Body of pancreas (tissue), 4 donors: Measurements from ENCODE around the gene MTMR12.

Source experiments
- POLR2A ChIP-seq, 3 donors: fragments of 450-650 bp; IDR thresholded peaks; one replicate each; pipeline ENCODE4 v1.6.1; 2016; ENCODE audit warnings: antibody characterized with exemption in 3 of 3, mild to moderate bottlenecking in 2 of 3
- TF ChIP-seq, protein P1 (sequence below), 7 experiments: fragments of 450-650 bp in 4 of 7; fragments of 200-600 bp in 3 of 7; sonication (generic) in 3 of 7; IDR thresholded peaks; one replicate each; pipeline ENCODE4 v1.5.1; 2016 to 2019; ENCODE audit warnings: antibody characterized with exemption in 7 of 7

GRCh38 chr5:32319926-32320543 is 7.3 kb upstream of the MTMR12 start:
- no peak for TF ChIP-seq POLR2A (IDR thresholded peaks at IDR 0.05)
- TF ChIP-seq, protein P1, sequence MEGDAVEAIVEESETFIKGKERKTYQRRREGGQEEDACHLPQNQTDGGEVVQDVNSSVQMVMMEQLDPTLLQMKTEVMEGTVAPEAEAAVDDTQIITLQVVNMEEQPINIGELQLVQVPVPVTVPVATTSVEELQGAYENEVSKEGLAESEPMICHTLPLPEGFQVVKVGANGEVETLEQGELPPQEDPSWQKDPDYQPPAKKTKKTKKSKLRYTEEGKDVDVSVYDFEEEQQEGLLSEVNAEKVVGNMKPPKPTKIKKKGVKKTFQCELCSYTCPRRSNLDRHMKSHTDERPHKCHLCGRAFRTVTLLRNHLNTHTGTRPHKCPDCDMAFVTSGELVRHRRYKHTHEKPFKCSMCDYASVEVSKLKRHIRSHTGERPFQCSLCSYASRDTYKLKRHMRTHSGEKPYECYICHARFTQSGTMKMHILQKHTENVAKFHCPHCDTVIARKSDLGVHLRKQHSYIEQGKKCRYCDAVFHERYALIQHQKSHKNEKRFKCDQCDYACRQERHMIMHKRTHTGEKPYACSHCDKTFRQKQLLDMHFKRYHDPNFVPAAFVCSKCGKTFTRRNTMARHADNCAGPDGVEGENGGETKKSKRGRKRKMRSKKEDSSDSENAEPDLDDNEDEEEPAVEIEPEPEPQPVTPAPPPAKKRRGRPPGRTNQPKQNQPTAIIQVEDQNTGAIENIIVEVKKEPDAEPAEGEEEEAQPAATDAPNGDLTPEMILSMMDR (IDR thresholded peaks at IDR 0.05) = no peak
